GM21526 (cell line): ENCODE results near the gene CARTPT.

Experiments used
- ATAC-seq: cut with Tn5 transposase; IDR thresholded peaks from one replicate; pipeline ENCODE4 v1.9.1; 2021; ENCODE audit warnings: moderate library complexity; ENCODE audit not compliant: unreplicated experiment, low FRiP score

The CARTPT gene

GRCh38 chr5:71719063-71719964 lies at the start of gene CARTPT:
CARTPT (plus strand) TSS chr5:71719275; CDS start chr5:71719294, 19 bp downstream.
- ATAC-seq = no peak

- ATAC-seq = no peak
Observed at GRCh38 chr5:71677977-71678376, 41.1 kb upstream of the CARTPT start.

GRCh38 chr5:71679714-71680113 lies 39.4 kb upstream of the CARTPT start:
- no peak for ATAC-seq

DNA sequence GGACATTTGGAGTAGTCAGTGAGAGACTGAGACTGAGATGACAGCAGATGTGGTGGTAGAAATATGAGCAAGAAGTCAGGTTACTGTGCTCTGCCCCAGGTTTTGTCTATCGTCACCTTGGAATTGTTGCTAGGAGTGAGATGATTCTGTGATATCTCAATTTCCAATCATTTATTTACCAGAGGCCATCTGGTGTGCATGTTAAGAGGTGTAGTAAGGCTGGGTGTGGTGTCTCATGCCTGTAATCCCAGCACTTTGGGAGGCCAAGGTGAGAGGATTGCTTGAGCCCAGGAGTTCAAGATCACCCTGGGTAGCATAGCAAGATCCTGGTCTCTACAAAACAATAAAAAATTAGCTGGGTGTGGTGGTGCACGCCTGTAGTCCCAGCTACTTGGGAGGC lies 38.6 kb upstream of the CARTPT start:
- ATAC-seq = no peak

DNA sequence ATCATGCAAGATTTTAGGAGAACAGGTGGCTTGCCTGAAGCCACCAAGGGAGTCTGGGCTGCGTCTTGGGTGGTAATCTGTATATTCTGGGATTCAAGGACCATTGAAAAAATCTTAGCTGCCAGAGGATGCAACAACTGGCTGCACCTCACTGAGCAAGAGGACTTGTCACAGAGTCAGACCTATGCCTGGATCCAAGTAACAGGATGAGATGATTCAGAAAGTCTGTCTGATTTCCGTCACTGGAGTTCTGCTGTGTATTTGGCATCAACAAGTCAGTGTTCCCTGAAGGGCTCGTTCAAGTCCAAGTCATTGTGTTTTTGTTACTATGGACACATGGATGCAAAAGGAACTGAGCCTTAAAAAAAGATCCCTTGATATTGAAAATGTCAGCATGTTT lies 37.8 kb upstream of the CARTPT start:
- ATAC-seq = no peak

DNA sequence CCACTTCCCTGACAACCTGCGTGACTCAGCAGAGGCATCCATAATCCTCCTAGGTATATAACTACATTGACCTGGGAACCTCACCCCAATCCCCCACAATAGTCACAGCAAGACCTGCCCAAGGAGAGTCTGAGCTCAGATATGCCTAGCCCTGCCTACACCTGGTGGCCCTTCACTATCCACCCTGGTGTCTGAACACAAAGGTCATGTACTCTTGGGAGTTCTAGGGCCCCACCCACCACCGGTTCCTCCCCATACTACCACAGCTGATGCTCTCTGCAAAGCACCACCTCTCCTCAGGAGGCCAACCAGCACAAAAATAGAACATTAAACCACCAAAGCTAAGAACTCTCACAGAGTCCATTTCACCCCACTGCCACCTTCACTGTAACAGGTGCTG lies 34.8 kb upstream of the CARTPT start:
- no peak for ATAC-seq

GRCh38 chr5:71693828-71694427 lies 25.1 kb upstream of the CARTPT start:
- no peak for ATAC-seq

GRCh38 chr5:71695071-71695470 lies 24.0 kb upstream of the CARTPT start:
- no peak for ATAC-seq

- ATAC-seq = no peak
Observed at GRCh38 chr5:71695595-71695994, 23.5 kb upstream of the CARTPT start.

DNA sequence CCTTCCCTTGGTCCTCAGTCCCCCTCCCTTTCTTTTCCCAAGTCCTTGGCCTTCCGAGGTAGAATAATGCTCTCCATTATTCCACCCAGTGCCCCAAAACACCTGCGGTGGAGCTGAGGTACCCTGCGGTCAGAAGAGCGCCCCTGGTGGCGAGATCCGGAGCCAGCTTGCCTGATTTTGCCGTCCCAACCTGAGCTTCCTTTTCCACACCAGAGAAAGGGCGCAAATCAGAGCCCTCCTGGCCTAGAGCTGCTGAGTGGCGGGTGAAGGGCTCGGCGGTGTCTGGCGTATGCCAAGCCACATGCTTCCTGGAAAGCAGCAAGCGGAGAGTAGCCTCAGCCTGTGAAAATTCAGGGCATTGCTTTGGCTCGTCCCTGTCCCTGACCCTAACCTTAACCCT lies 21.1 kb upstream of the CARTPT start:
- ATAC-seq = no peak

DNA sequence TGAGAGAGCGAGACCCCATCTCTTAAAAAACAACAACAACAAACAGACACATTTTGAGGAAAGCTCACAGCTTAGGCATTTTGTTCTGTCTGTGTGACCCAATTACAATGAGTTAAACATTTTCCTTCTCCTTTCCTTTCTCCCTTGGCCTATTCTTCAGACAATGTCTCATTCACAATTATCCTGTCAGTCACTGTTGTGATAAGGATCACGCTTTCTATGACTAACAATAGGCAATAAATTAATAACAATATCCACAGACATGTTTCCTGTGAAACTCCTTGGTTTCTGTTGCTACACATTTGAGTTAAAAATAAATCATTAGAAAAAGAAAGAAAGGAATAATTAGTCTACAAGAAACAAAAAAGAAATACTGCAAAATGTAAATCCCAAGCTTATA lies 19.8 kb upstream of the CARTPT start:
- ATAC-seq = no peak

DNA sequence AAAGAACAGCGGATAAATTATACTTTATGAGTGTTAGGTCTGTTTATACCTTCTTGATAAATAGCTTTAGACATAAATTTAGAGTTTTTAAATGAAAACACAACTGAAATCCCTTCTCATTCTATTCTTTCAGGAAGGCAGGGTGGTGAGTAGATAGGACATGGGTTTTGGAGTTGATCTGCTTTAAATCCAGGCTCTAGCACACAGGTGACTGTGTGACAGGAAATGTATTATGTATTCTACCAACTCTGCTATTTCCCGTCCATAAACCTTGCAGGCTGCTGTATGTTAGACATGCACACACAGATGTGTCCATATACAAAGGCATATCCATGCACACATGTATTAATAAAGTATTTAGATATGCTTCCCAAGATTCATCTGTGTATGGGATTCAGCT lies 19.3 kb upstream of the CARTPT start:
- no peak for ATAC-seq

- ATAC-seq = no peak
Observed at GRCh38 chr5:71700803-71701202, 18.3 kb upstream of the CARTPT start.

- ATAC-seq = no peak
Observed at GRCh38 chr5:71701407-71701806, 17.7 kb upstream of the CARTPT start.

DNA sequence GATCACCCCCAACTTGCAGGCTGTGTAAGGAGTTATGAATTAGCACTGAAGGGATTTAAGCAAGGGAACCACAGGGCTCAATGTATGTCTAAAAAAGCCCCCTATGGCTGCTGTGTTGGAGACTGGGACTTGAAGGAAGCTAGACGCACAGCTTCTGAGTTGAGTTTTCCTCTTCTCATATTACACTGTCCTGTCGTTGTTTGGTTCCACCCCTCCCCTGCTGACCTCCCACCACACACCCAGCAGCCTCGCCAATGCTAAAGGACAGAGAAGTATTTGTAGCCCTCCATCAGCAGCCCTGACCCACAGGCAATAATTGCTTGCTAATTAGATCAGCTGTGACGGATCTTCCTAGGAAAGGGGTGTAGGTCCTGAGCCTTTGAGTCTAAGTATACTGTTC lies 15.1 kb upstream of the CARTPT start:
- ATAC-seq = no peak

DNA sequence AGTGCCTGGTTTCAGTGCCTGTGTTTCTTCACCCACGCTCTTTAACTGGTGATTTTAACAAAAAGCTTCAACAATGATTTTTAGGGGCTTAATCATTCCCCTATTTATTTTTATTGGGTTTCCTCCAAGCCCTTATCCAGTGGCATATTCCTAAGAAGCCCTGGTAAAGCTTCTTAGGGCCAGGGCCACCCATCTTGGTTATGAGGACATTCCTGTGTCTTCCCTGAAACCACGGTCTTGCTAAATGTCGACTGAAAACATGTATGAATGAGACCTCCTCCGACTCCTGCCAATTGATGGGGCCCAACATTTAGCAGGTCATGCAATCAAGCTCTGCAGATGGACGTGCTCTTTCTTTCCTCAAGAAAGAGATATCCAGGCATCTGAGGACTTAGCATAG lies 13.7 kb upstream of the CARTPT start:
- no peak for ATAC-seq

DNA sequence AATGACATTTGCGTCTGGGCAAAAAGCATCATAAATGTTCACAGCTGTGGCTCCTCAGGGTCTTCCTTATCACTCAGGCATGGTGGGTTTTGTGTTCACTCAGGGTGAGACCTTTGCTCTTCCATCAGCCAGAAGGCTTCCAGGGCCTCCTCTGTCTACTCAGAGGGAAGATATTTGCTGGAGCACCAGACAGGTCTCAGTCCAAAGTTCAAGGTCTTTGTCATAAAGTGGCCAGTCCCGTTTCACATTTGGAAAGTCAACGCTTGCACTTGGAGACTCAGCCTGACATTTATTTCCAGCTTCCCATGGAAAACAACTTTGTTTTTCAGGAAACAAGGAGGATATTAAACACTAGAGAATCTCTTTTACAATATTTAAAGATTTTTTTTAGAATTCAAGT lies 12.2 kb upstream of the CARTPT start:
- ATAC-seq = no peak

- no peak for ATAC-seq
Observed at GRCh38 chr5:71711610-71712009, 7.5 kb upstream of the CARTPT start.

DNA sequence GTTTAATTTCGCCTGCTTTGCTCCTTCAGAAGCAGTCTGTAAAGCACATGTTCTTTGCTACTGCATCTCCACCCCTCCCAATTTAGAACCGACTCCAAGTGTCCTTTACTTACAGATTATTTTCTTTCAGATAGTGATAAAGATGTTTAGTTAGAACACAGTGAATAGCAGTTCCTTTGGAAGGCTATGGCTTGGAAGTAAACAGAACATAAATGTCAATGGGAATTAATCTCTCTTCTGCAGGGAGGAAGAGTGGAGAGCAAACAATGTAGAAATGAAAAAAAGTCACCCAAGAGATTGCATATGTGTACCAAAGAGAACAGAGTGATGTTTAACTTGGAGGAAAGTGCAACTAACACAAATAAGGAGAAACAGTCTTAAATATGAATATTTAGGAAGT lies 4.2 kb upstream of the CARTPT start:
- ATAC-seq = no peak

- ATAC-seq = no peak
Observed at GRCh38 chr5:71727978-71728377, 8.9 kb downstream of the CARTPT start.

- ATAC-seq = no peak
Observed at GRCh38 chr5:71731015-71731414, 11.9 kb downstream of the CARTPT start.

DNA sequence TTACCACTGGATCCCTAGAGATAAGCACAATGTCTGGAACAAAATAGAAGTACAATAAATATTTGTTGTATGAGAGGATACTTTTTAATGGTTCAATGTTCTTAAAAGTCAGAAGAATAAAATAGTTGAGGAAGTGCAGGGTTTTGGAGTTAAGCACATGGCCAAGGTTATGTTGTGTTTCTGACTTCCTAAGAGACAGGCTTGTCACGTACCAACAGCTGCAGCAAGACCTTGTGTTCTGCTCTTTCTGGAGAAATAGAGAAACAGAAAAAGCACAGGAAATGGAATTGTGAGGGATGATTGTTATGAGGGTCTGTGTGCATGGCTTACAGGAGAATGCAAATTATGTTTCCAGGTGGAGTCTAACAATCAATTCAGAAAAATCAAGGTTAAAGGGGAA lies 12.9 kb downstream of the CARTPT start:
- no peak for ATAC-seq
